HL-60/S4 (cell line): ENCODE measurements around the gene AMBP.

Experiments used
- in situ Hi-C: fragments of 300-500 bp; cut with MboI; formaldehyde crosslinking; loops from 2 replicates; pipeline ENCODE4 v1.14.3; 2022; ENCODE audit warnings: low sequenced_read_pairs

AMBP gene

GRCh38 chr9:114076237-114077161 is 1.6 kb downstream of the AMBP start:
- in situ Hi-C loops: no loop called here

- in situ Hi-C loops: no loop called here
These were observed 2.5 kb downstream of the AMBP start for GRCh38 chr9:114075602-114076001.

GRCh38 chr9:114072184-114073140 is 5.6 kb downstream of the AMBP start:
- in situ Hi-C loops: no loop called here

GRCh38 chr9:114071197-114071795 is 6.8 kb downstream of the AMBP start:
- in situ Hi-C loops: no loop called here

GRCh38 chr9:114070188-114071103 is 7.7 kb downstream of the AMBP start:
- in situ Hi-C loops: no loop called here

- in situ Hi-C loops: no loop called here
These were observed 8.5 kb downstream of the AMBP start for GRCh38 chr9:114069476-114070187.

- in situ Hi-C loops: no loop called here
These were observed 12.8 kb downstream of the AMBP start for GRCh38 chr9:114065304-114065703.

GRCh38 chr9:114061830-114062474 is 16.1 kb downstream of the AMBP start:
- in situ Hi-C loops: no loop called here

GRCh38 chr9:114061292-114061691 is 16.8 kb downstream of the AMBP start:
- in situ Hi-C loops: no loop called here

- in situ Hi-C loops: no loop called here
These were observed 17.4 kb downstream of the AMBP start for GRCh38 chr9:114060711-114061110.

- in situ Hi-C loops: no loop called here
These were observed 18.0 kb downstream of the AMBP start for GRCh38 chr9:114060070-114060469.

GRCh38 chr9:114059047-114059803 is 18.9 kb downstream of the AMBP start:
- in situ Hi-C loops: no loop called here

GRCh38 chr9:114058688-114059046 is 19.4 kb downstream of the AMBP start:
- in situ Hi-C loops: no loop called here

- in situ Hi-C loops: no loop called here
These were observed 20.8 kb downstream of the AMBP start for GRCh38 chr9:114057161-114057885.

- in situ Hi-C loops: no loop called here
These were observed 21.6 kb downstream of the AMBP start for GRCh38 chr9:114056527-114056926.

- in situ Hi-C loops: no loop called here
These were observed 22.2 kb downstream of the AMBP start for GRCh38 chr9:114055894-114056293.

GRCh38 chr9:114055061-114055460 is 23.0 kb downstream of the AMBP start:
- in situ Hi-C loops: no loop called here
